K562 (cell line): ENCODE data around the gene SLC6A13. TPM values are rescaled to one million over a fixed set of nuclear protein-coding genes. Genes with fewer than 3 reads are reported as not detected.

Experiments
- ATAC-seq: fragments of 200-7000 bp; cut with Tn5 transposase; 3 replicates; pipeline ENCODE4 v1.9.1; 2020; ENCODE audit warnings: moderate library complexity
- BruUV-seq: library from RNA; stranded (reverse); fragments of 400-500 nt; replicated peaks from 2 replicates; lab custom pipeline; 2021; lab: Mats Ljungman, UMichigan
- CTCF ChIA-PET: fragments of 300-600 bp; formaldehyde crosslinking; extraction: SDS; loops from one replicate; lab custom pipeline; 2021; ENCODE audit warnings: low intra/inter-chr PET ratio; lab: Yijun Ruan, JAX
- POLR2A ChIA-PET: fragments of 300-600, 350-650 bp; sonication (Branson Sonifier 250); formaldehyde crosslinking; extraction: SDS; loops from one replicate; lab custom pipeline; 2021; ENCODE audit warnings: antibody characterized with exemption, inconsistent platforms; lab: Yijun Ruan, JAX
- DNase-seq, 4 experiments: peaks; one replicate each; pipeline versions ENCODE4 v3.0.0 to v3.0.0-alpha.2; 2011 to 2018; ENCODE audit warnings: low spot score in 3 of 4, mixed read lengths in 3 of 4; ENCODE audit errors: extremely low read depth in 1 of 4
- FAIRE-seq: peaks from 2 replicates; lab custom pipeline; 2011; peaks lifted over from hg19 to GRCh38; lab: Jason Lieb, UNC
- H2AFZ ChIP-seq: 2 replicates; pipeline ENCODE4 v1.6.0; 2011; ENCODE audit warnings: low read depth, low read length, control low read depth, inconsistent platforms
- H3K27ac ChIP-seq: fragments of 200-600 bp; 3 replicates; pipeline ENCODE4 v1.8.0; 2011; ENCODE audit warnings: low read depth, mild to moderate bottlenecking, control low read depth, inconsistent platforms, low read length, moderate library complexity, mixed read lengths; ENCODE audit errors: extremely low read depth
- H3K27me3 ChIP-seq, 2 experiments: fragments of 300-600 bp in 1 of 2; 2 replicates in 1 of 2; 3 replicates in 1 of 2; pipeline versions ENCODE4 v1.6.0 to v1.8.0; 2011; ENCODE audit warnings: inconsistent platforms in 2 of 2, low read length in 2 of 2, mild to moderate bottlenecking in 1 of 2, mixed read lengths in 1 of 2, moderate library complexity in 1 of 2; ENCODE audit not compliant: control insufficient read depth in 2 of 2, insufficient read depth in 2 of 2
- H3K36me3 ChIP-seq: fragments of 300-600 bp; 3 replicates; pipeline ENCODE4 v1.8.0; 2011; ENCODE audit warnings: mild to moderate bottlenecking, low read length, inconsistent platforms; ENCODE audit not compliant: control insufficient read depth, insufficient read depth
- H3K4me1 ChIP-seq, 2 experiments: fragments of 200-600 bp in 1 of 2; replicated peaks in 1 of 2; 2 replicates in 1 of 2; 3 replicates in 1 of 2; pipeline versions ENCODE4 v1.5.1 to v1.8.0; 2011; ENCODE audit warnings: inconsistent platforms in 2 of 2, low read length in 2 of 2, mild to moderate bottlenecking in 1 of 2, mixed read lengths in 1 of 2, moderate library complexity in 1 of 2; ENCODE audit not compliant: control insufficient read depth in 2 of 2, insufficient read depth in 2 of 2
- H3K4me2 ChIP-seq: 2 replicates; pipeline ENCODE4 v1.6.1; 2011; ENCODE audit warnings: low read length, control low read depth, inconsistent platforms, mixed read lengths; ENCODE audit not compliant: insufficient read depth
- H3K4me3 ChIP-seq: fragments of 200-600 bp; sonication (generic), shearing (Covaris generic); 2 replicates; pipeline ENCODE4 v1.5.1; 2016; ENCODE audit warnings: control low read depth, inconsistent platforms
- H3K79me2 ChIP-seq: fragments of 200-600 bp; 3 replicates; pipeline ENCODE4 v1.8.0; 2011; ENCODE audit warnings: low read length, inconsistent platforms; ENCODE audit not compliant: control insufficient read depth, insufficient read depth
- H3K9ac ChIP-seq, 2 experiments: 2 replicates each; pipeline versions ENCODE4 v1.6.0 to v1.6.1; 2011; ENCODE audit warnings: low read depth in 2 of 2, low read length in 2 of 2, control low read depth in 1 of 2, inconsistent platforms in 1 of 2, mild to moderate bottlenecking in 1 of 2, mixed read lengths in 1 of 2; ENCODE audit not compliant: insufficient read depth in 1 of 2
- H3K9me1 ChIP-seq: one replicate; pipeline ENCODE4 v1.6.0; 2011; ENCODE audit warnings: inconsistent platforms, mild to moderate bottlenecking, low read length, moderate library complexity; ENCODE audit not compliant: control insufficient read depth, insufficient read depth
- H3K9me3 ChIP-seq: replicated peaks from 2 replicates; pipeline ENCODE4 v1.5.1; 2011; ENCODE audit warnings: low read depth, low read length, inconsistent platforms; ENCODE audit not compliant: control insufficient read depth, insufficient read depth
- H4K20me1 ChIP-seq: replicated peaks from 2 replicates; pipeline ENCODE4 v1.6.1; 2011; ENCODE audit warnings: low read length, inconsistent platforms, mixed read lengths; ENCODE audit not compliant: control insufficient read depth, insufficient read depth
- ARID3A ChIP-seq: IDR thresholded peaks from 2 replicates; pipeline ENCODE4 v1.6.1; 2012; ENCODE audit warnings: low read depth, low read length, improper control_type of control experiment, borderline replicate concordance
- BRF2 ChIP-seq: IDR thresholded peaks from 3 replicates; pipeline ENCODE4 v1.6.1; 2011; ENCODE audit warnings: borderline replicate concordance, mild to moderate bottlenecking; ENCODE audit not compliant: insufficient read length, insufficient read depth
- CBX8 ChIP-seq: fragments of 200-600 bp; sonication (generic); IDR thresholded peaks from 2 replicates; pipeline ENCODE4 v1.6.1; 2012; ENCODE audit warnings: borderline replicate concordance, mixed run types, low read depth, mild to moderate bottlenecking, moderate library complexity, mixed read lengths, low read length, control low read depth, inconsistent platforms; ENCODE audit not compliant: poor library complexity, severe bottlenecking; ENCODE audit errors: extremely low read depth
- CHD4 ChIP-seq: fragments of 200-600 bp; sonication (generic); IDR thresholded peaks from 3 replicates; pipeline ENCODE4 v1.6.1; 2012; ENCODE audit warnings: low read depth, mild to moderate bottlenecking, mixed read lengths, low read length, inconsistent platforms; ENCODE audit not compliant: insufficient read depth, insufficient replicate concordance, poor library complexity, severe bottlenecking
- E2F1 ChIP-seq: sonication (generic); formaldehyde crosslinking; IDR thresholded peaks from 2 replicates; pipeline ENCODE4 v1.8.1; 2023; ENCODE audit warnings: mild to moderate bottlenecking, missing genetic modification reagents, moderate library complexity
- EP300 ChIP-seq: IDR thresholded peaks from 2 replicates; pipeline ENCODE4 v1.6.1; 2012; ENCODE audit warnings: low read length, improper control_type of control experiment
- MLX ChIP-seq, 2 experiments: fragments of 450-650 bp in 1 of 2; sonication (generic) in 1 of 2; formaldehyde crosslinking; conservative IDR thresholded peaks; 2 replicates each; pipeline versions ENCODE4 v1.4.0 to v1.8.1; 2020 to 2022; ENCODE audit warnings: mild to moderate bottlenecking in 1 of 2, missing genetic modification reagents in 1 of 2
- NCOA6 ChIP-seq: fragments of 450-650 bp; IDR thresholded peaks from 2 replicates; pipeline ENCODE4 v1.6.1; 2017; ENCODE audit warnings: mild to moderate bottlenecking
- SAFB2 ChIP-seq: fragments of 200-400 bp; formaldehyde crosslinking; IDR thresholded peaks from 2 replicates; pipeline ENCODE4 v1.6.1; 2018; ENCODE audit warnings: borderline replicate concordance, low read length, low read depth, moderate library complexity; ENCODE audit not compliant: severe bottlenecking
- TOE1 ChIP-seq, 2 experiments: fragments of 450-650 bp in 1 of 2; sonication (generic) in 1 of 2; formaldehyde crosslinking in 1 of 2; IDR thresholded peaks; 2 replicates each; pipeline versions ENCODE4 v1.7.1 to v1.8.0; 2016 to 2022; ENCODE audit warnings: borderline replicate concordance in 2 of 2, mild to moderate bottlenecking in 2 of 2, antibody characterized with exemption in 1 of 2, inconsistent platforms in 1 of 2, low read depth in 1 of 2, missing genetic modification reagents in 1 of 2, moderate library complexity in 1 of 2
- in situ Hi-C: fragments of 300-500 bp; cut with MboI; formaldehyde crosslinking; loops from 4 replicates; pipeline ENCODE4 v1.15.0; 2018; ENCODE audit warnings: inconsistent platforms, mixed read lengths
- intact Hi-C: fragments of 100-400 bp; cut with micrococcal nuclease; formaldehyde crosslinking; loops from 2 replicates; pipeline ENCODE4 v1.14.2; 2022
- polyA plus RNA-seq, 8 experiments: library from polyadenylated mRNA; depleted of rRNA in 4 of 8; stranded (reverse) in 5 of 8; unstranded in 3 of 8; fragments of >200 nt; fragmentation: Nextera tagmentation in 2 of 8; fragmentation: Illumina TruSeq in 1 of 8; extraction: Ambion mirVana in 2 of 8; extraction: Trizol in 1 of 8; gene quantifications; 2 replicates each; pipeline versions ENCODE4 v1.2.1 to v1.2.3, GENCODE V29; 2011 to 2014; ENCODE audit warnings: inconsistent platforms in 1 of 8, missing spikeins in 1 of 8
- total RNA-seq, 7 experiments: library from RNA; depleted of rRNA in 6 of 7; stranded (reverse); fragments of >200 nt in 6 of 7; fragmentation: Illumina TruSeq in 2 of 7; extraction: Trizol in 2 of 7; gene quantifications; 2 replicates each; pipeline versions ENCODE4 v1.2.1 to v1.2.3, GENCODE V29; 2011 to 2021; ENCODE audit warnings: low replicate concordance in 1 of 7

SLC6A13 gene
- total and polyA plus RNA-seq, 9 of the 15 experiments (the other 6 are each of a cell fraction or from before 2014, with no cell fraction given): 0.06 to 0.33 (median 0.22) TPM; not detected in 4

- intact Hi-C loops: no loop called here
- CTCF ChIA-PET: no interaction called here
- Histone ChIP-seq H3K36me3 (no peaks in the 10 kb centered on the region), H3K27me3 (peaks cover 0 to 5% of the 10 kb centered on the region in 2 experiments; a peak in 2 of 5 replicates), H3K27ac (no peak overlapping the region), H3K4me3 (no peak overlapping the region), H3K9me1 (no peaks in the 10 kb centered on the region), H2AFZ (no peak overlapping the region), H4K20me1 (no peaks in the 10 kb centered on the region), H3K4me2 (no peak overlapping the region), H3K9me3 (no peaks in the 10 kb centered on the region), H3K9ac (no peak overlapping the region), H3K4me1 (peaks cover 0 to 12% of the 10 kb centered on the region in 2 experiments; a peak in 3 of 5 replicates), H3K79me2 (no peaks in the 10 kb centered on the region)
- BruUV-seq: no TSS peak
- in situ Hi-C loops: no loop called here
- TF ChIP-seq NCOA6: no peak
- TF ChIP-seq MLX (CRISPR knock-in tag; conservative IDR thresholded peaks at IDR 0.05): no peak
- no peak for TF ChIP-seq CHD4
- TF ChIP-seq EP300: no peak
- TF ChIP-seq E2F1 (CRISPR knock-in tag): no peak
- no peak for TF ChIP-seq BRF2
- no peak for TF ChIP-seq SAFB2
- no peak for TF ChIP-seq TOE1 (IDR thresholded peaks at IDR 0.05; ENCODE audit: borderline replicate concordance)
- no peak for TF ChIP-seq TOE1 (CRISPR knock-in tag; IDR thresholded peaks at IDR 0.05; ENCODE audit: borderline replicate concordance, low read depth)
- no peak for TF ChIP-seq CBX8
- TF ChIP-seq ARID3A: no peak
- POLR2A ChIA-PET: no interaction called here
- ATAC-seq: no peak
- no peak for DNase-seq
- no peak for FAIRE-seq
Measured at GRCh38 chr12:262113-262512, 523 bp downstream of the SLC6A13 start.
